Measurements from ENCODE around the gene KRTAP5-9. TPM values are rescaled to one million over a fixed set of nuclear protein-coding genes. Genes with fewer than 3 reads are reported as not detected.

The KRTAP5-9 gene, protein sequence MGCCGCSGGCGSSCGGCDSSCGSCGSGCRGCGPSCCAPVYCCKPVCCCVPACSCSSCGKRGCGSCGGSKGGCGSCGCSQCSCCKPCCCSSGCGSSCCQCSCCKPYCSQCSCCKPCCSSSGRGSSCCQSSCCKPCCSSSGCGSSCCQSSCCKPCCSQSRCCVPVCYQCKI
- under 1 TPM in 1 of 3 donors, not detected in 2; 0.31 TPM for total RNA-seq
- not detected for total RNA-seq (2013)

DNA sequence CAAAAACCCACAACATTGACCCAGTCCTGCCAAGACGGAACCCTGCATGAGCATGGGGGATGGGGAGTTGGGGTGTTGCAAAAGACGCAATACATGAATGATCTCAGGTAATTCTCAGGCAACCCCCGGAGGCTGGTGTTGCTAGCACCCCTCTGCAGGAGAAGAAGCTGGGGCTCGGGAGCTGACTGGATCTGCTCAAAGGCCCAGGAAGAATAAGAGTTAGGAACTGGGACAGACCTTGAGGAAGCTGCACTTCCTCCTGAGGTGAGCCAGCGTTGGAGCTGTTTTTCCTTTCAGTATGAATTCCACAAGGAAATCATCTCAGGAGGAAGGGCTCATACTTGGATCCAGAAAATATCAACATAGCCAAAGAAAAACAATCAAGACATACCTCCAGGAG is at the start of gene KRTAP5-9:
KRTAP5-9 (plus strand) TSS at position 301 of the 400 bp plus-strand sequence. CDS start 238 bp downstream, outside the sequence.
- intact Hi-C loops (cut with micrococcal nuclease): no loop called here
- ATAC-seq (no peak), DNase-seq (no peak)
- no peaks in the 10 kb centered on the region for H3K36me3 ChIP-seq (ENCODE audit: control insufficient read depth, insufficient read depth, low read length)
- no peak within 1 kb of the TSS for H3K4me3 ChIP-seq (ENCODE audit: low read length)
- Mint-ChIP-seq H3K4me3 (no peak within 1 kb of the TSS), H3K4me1 (peaks cover 7 to 14% of the 10 kb centered on the region in 2 donors), H3K9me3 (no peaks in the 10 kb centered on the region), H3K27ac (no peak within 1 kb of the TSS), H3K27me3 (ENCODE audit: low read depth in 2 of 2) (peaks cover 18 to 33% of the 10 kb centered on the region in 2 donors), H3K36me3 (no peaks in the 10 kb centered on the region)
- no peaks in the 10 kb centered on the region for H3K9me3 ChIP-seq (ENCODE audit: control insufficient read depth, insufficient read depth, low read length)
- no peaks in the 10 kb centered on the region for H3K4me1 ChIP-seq (ENCODE audit: control insufficient read depth, insufficient read depth, low read length)
- 90% methylated on average over 5 of the region's 5 CpGs for WGBS (ENCODE audit: insufficient coverage)
- no peaks in the 10 kb centered on the region for H3K27me3 ChIP-seq (ENCODE audit: control insufficient read depth, insufficient read depth, low read length)
- H3K27ac ChIP-seq (ENCODE audit: low read length): no peak within 1 kb of the TSS
- TF ChIP-seq, protein P1, sequence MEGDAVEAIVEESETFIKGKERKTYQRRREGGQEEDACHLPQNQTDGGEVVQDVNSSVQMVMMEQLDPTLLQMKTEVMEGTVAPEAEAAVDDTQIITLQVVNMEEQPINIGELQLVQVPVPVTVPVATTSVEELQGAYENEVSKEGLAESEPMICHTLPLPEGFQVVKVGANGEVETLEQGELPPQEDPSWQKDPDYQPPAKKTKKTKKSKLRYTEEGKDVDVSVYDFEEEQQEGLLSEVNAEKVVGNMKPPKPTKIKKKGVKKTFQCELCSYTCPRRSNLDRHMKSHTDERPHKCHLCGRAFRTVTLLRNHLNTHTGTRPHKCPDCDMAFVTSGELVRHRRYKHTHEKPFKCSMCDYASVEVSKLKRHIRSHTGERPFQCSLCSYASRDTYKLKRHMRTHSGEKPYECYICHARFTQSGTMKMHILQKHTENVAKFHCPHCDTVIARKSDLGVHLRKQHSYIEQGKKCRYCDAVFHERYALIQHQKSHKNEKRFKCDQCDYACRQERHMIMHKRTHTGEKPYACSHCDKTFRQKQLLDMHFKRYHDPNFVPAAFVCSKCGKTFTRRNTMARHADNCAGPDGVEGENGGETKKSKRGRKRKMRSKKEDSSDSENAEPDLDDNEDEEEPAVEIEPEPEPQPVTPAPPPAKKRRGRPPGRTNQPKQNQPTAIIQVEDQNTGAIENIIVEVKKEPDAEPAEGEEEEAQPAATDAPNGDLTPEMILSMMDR (IDR thresholded peaks at IDR 0.05): no peak

DNA sequence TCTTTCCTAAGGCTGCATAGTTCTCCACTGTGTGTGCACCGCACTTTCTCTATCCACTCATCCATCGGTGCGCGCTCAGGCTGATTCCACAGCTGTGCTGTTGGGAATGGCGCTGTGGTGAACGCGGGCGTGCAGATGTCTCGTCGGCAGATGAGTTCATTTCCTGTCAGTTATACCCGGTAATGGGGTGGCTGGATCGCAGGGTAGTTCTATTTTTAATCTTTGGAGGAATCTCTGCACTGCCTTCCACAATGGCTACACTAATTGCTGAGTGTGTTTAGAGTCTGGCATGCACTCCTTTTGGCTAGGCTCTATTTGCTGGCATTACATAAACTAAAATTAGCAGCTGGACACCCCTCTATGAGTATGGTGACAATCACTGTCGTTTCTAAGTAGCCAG is 49.1 kb upstream of the KRTAP5-9 start:
- Histone ChIP-seq H3K9me3 (ENCODE audit: control insufficient read depth, insufficient read depth, low read length) (no peaks in the 10 kb centered on the region), H3K27ac (ENCODE audit: low read length) (no peak overlapping the region), H3K4me3 (ENCODE audit: low read length) (no peak overlapping the region), H3K4me1 (ENCODE audit: control insufficient read depth, insufficient read depth, low read length) (no peaks in the 10 kb centered on the region), H3K27me3 (ENCODE audit: control insufficient read depth, insufficient read depth, low read length) (no peaks in the 10 kb centered on the region), H3K36me3 (ENCODE audit: control insufficient read depth, insufficient read depth, low read length) (peaks cover 67% of the 10 kb centered on the region)
- Mint-ChIP-seq H3K27me3 (ENCODE audit: low read depth in 2 of 2) (no peaks in the 10 kb centered on the region), H3K4me3 (no peak overlapping the region), H3K4me1 (no peaks in the 10 kb centered on the region), H3K27ac (no peak overlapping the region), H3K36me3 (peaks cover 14% of the 10 kb centered on the region), H3K9me3 (no peaks in the 10 kb centered on the region)
- ATAC-seq: no peak
- 78% methylated on average over 13 of the region's 13 CpGs for WGBS (ENCODE audit: insufficient coverage)
- TF ChIP-seq, protein P1 (IDR thresholded peaks at IDR 0.05): no peak
- DNase-seq: no peak
- intact Hi-C loops (cut with micrococcal nuclease): no loop called here

DNA sequence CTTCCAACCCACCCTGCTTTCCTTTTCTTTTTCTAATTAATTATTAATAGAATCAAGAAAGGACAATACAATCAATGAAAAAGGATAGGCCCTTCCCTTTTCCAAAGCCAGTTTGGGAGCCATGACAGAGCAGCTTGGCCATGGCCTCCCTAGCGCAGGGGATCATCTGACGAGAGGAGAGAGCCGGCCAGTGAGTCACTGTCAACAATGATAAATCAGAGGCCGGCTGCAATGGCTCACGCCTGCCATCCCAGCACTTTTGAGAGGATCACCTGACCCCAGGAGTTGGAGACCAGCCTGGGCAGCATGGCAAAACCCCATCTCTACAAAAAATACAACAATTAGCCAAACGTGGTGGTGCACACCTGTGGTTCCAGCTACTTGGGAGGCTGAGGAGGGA is 48.7 kb upstream of the KRTAP5-9 start:
- H3K9me3 Mint-ChIP-seq: no peaks in the 10 kb centered on the region
- no peak overlapping the region for H3K4me3 Mint-ChIP-seq
- no peaks in the 10 kb centered on the region for H3K9me3 ChIP-seq (ENCODE audit: control insufficient read depth, insufficient read depth, low read length)
- H3K4me3 ChIP-seq (ENCODE audit: low read length): no peak overlapping the region
- ATAC-seq (no peak), DNase-seq (no peak)
- intact Hi-C loops (cut with micrococcal nuclease): no loop called here
- H3K36me3 Mint-ChIP-seq: peaks cover 14% of the 10 kb centered on the region
- TF ChIP-seq, protein P1 (IDR thresholded peaks at IDR 0.05): no peak
- no peak overlapping the region for H3K27ac ChIP-seq (ENCODE audit: low read length)
- no peaks in the 10 kb centered on the region for H3K4me1 ChIP-seq (ENCODE audit: control insufficient read depth, insufficient read depth, low read length)
- no peak overlapping the region for H3K27ac Mint-ChIP-seq
- peaks cover 0 to 2% of the 10 kb centered on the region in 2 donors for H3K4me1 Mint-ChIP-seq
- no peaks in the 10 kb centered on the region for H3K27me3 Mint-ChIP-seq (ENCODE audit: low read depth in 2 of 2)
- 93% methylated on average over 6 of the region's 6 CpGs for WGBS (ENCODE audit: insufficient coverage)
- H3K36me3 ChIP-seq (ENCODE audit: control insufficient read depth, insufficient read depth, low read length): peaks cover 72% of the 10 kb centered on the region
- no peaks in the 10 kb centered on the region for H3K27me3 ChIP-seq (ENCODE audit: control insufficient read depth, insufficient read depth, low read length)

DNA sequence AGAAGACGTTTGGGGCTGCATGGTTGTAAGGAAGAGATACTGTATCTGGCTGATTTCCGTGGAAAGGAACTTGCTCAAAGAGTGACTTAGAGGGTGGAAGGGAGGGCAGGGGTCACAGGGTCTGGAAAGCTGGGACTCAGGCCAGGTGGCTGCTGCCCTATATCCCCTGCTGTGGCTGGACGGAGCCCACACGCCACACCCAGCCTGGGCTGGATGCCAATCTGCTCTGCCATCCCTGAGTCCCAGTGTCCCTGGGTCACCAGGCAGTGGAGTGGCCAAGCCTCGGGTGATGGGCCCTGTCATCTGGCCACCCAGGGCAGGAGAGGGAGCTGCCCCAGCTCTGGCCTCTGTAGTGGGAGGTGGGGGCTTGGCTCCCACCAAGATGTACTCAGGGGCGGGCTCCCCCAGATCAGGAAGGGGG is 47.6 kb upstream of the KRTAP5-9 start:
- Mint-ChIP-seq H3K27me3 (ENCODE audit: low read depth in 2 of 2) (no peaks in the 10 kb centered on the region), H3K27ac (no peak overlapping the region), H3K4me1 (peaks cover 0 to 4% of the 10 kb centered on the region in 2 donors), H3K36me3 (peaks cover 6% of the 10 kb centered on the region), H3K4me3 (no peak overlapping the region), H3K9me3 (no peaks in the 10 kb centered on the region)
- Histone ChIP-seq H3K36me3 (ENCODE audit: control insufficient read depth, insufficient read depth, low read length) (peaks cover 66% of the 10 kb centered on the region), H3K4me3 (ENCODE audit: low read length) (no peak overlapping the region), H3K4me1 (ENCODE audit: control insufficient read depth, insufficient read depth, low read length) (no peaks in the 10 kb centered on the region), H3K27ac (ENCODE audit: low read length) (no peak overlapping the region), H3K9me3 (ENCODE audit: control insufficient read depth, insufficient read depth, low read length) (no peaks in the 10 kb centered on the region), H3K27me3 (ENCODE audit: control insufficient read depth, insufficient read depth, low read length) (no peaks in the 10 kb centered on the region)
- intact Hi-C loops (cut with micrococcal nuclease): no loop called here
- ATAC-seq: no peak
- 90% methylated on average over 6 of the region's 6 CpGs for WGBS (ENCODE audit: insufficient coverage)
- DNase-seq: no peak
- TF ChIP-seq, protein P1 (IDR thresholded peaks at IDR 0.05): no peak
